GM19043 (cell line): ENCODE data around the gene CC2D2A.
"Not testable (repeated sequence)": the region's sequence is repeated elsewhere in the genome, so short reads cannot be mapped to it uniquely, and the experiment has no call there.

Source experiments
- ATAC-seq: cut with Tn5 transposase; IDR thresholded peaks from one replicate; pipeline ENCODE4 v1.9.1; 2021; ENCODE audit warnings: low read depth; ENCODE audit not compliant: unreplicated experiment

The CC2D2A gene

GRCh38 chr4:15513545-15513944 lies 43.9 kb downstream of the CC2D2A start:
- ATAC-seq, result no peak

GRCh38 chr4:15515106-15515505 lies 45.4 kb downstream of the CC2D2A start:
- no peak for ATAC-seq

GRCh38 chr4:15516494-15516893 lies 46.8 kb downstream of the CC2D2A start:
- ATAC-seq, result no peak

- not testable (repeated sequence) for ATAC-seq
These were observed 48.0 kb downstream of the CC2D2A start for GRCh38 chr4:15517681-15518080.

- no peak for ATAC-seq
These were observed 51.9 kb downstream of the CC2D2A start for GRCh38 chr4:15521442-15522039.

GRCh38 chr4:15525080-15525479 lies 55.4 kb downstream of the CC2D2A start:
- no peak for ATAC-seq

- no peak for ATAC-seq
These were observed 57.4 kb downstream of the CC2D2A start for GRCh38 chr4:15526924-15527592.

GRCh38 chr4:15531792-15532191 lies 62.1 kb downstream of the CC2D2A start:
- ATAC-seq, result no peak

GRCh38 chr4:15533817-15534216 lies 64.1 kb downstream of the CC2D2A start:
- ATAC-seq, result no peak

- no peak for ATAC-seq
These were observed 65.9 kb downstream of the CC2D2A start for GRCh38 chr4:15535599-15535998.

- ATAC-seq, result no peak
These were observed 67.1 kb downstream of the CC2D2A start for GRCh38 chr4:15536552-15537499.

GRCh38 chr4:15541941-15542340 lies 72.3 kb downstream of the CC2D2A start:
- no peak for ATAC-seq

- ATAC-seq, result no peak
These were observed 73.1 kb downstream of the CC2D2A start for GRCh38 chr4:15542760-15543159.

- no peak for ATAC-seq
These were observed 74.0 kb downstream of the CC2D2A start for GRCh38 chr4:15543537-15544247.

GRCh38 chr4:15544248-15544729 lies 74.6 kb downstream of the CC2D2A start:
- ATAC-seq, result no peak

GRCh38 chr4:15545371-15545770 lies 75.7 kb downstream of the CC2D2A start:
- no peak for ATAC-seq

- ATAC-seq, result peak; percentile 45
These were observed 77.7 kb downstream of the CC2D2A start for GRCh38 chr4:15547392-15547791.

- no peak for ATAC-seq
These were observed 80.8 kb downstream of the CC2D2A start for GRCh38 chr4:15550491-15550890.

GRCh38 chr4:15551740-15552446 lies 82.2 kb downstream of the CC2D2A start:
- no peak for ATAC-seq
